Upper lobe of left lung (tissue), 6 donors: ENCODE data around the gene KAT7. TPM values are rescaled to one million over a fixed set of nuclear protein-coding genes. Genes with fewer than 3 reads are reported as not detected.

Source experiments
- ATAC-seq, 2 donors: fragments of 200-7000 bp; cut with Tn5 transposase; one replicate each; pipeline ENCODE4 v1.9.1; 2022; ENCODE audit warnings: mild to moderate bottlenecking in 2 of 2, moderate library complexity in 2 of 2; ENCODE audit not compliant: low FRiP score in 2 of 2
- DNase-seq, 2 donors: peaks; one replicate each; pipeline ENCODE4 v3.0.0-alpha.2; 2019 to 2020
- H3K27ac ChIP-seq, 4 donors: fragments of 200-600 bp; sonication (generic); one replicate each; pipeline ENCODE4 v1.5.1; 2016 to 2019
- H3K27me3 ChIP-seq, 4 donors: fragments of 200-600 bp; sonication (generic); one replicate each; pipeline ENCODE4 v1.5.1; 2017 to 2019
- H3K36me3 ChIP-seq, 4 donors: fragments of 200-600 bp; sonication (generic); one replicate each; pipeline ENCODE4 v1.5.1; 2016 to 2019
- H3K4me1 ChIP-seq, 4 donors: fragments of 200-600 bp; sonication (generic); one replicate each; pipeline ENCODE4 v1.5.1; 2018 to 2019
- H3K4me3 ChIP-seq, 4 donors: fragments of 200-600 bp; sonication (generic); one replicate each; pipeline ENCODE4 v1.5.1; 2017 to 2019; ENCODE audit warnings: mild to moderate bottlenecking in 2 of 4, moderate library complexity in 1 of 4
- H3K9me3 ChIP-seq, 4 donors: fragments of 200-600 bp; sonication (generic); one replicate each; pipeline ENCODE4 v1.5.1; 2018 to 2019
- EP300 ChIP-seq, 4 donors: sonication (generic); formaldehyde crosslinking; IDR thresholded peaks; one replicate each; pipeline ENCODE4 v1.5.1; 2017; ENCODE audit warnings: antibody characterized with exemption in 4 of 4, control low read depth in 2 of 4
- POLR2A ChIP-seq, 4 donors: fragments of 450-650 bp; IDR thresholded peaks; one replicate each; pipeline ENCODE4 v1.5.1; 2016 to 2017; ENCODE audit warnings: antibody characterized with exemption in 4 of 4, mild to moderate bottlenecking in 2 of 4
- POLR2AphosphoS5 ChIP-seq, 2 donors: sonication (generic); formaldehyde crosslinking; IDR thresholded peaks; one replicate each; pipeline ENCODE4 v1.5.1; 2017; ENCODE audit warnings: antibody characterized with exemption in 2 of 2
- WGBS, 2 donors: methylation state at CpG; one replicate each; pipeline ENCODE4 v1.1.5; 2017 to 2018; 5-methylcytosine and 5-hydroxymethylcytosine counted together
- total RNA-seq, 6 donors: library from RNA; depleted of rRNA in 4 of 6; stranded (reverse); fragments of >200 nt in 4 of 6; gene quantifications; one replicate each; pipeline versions ENCODE4 v1.1.0 to v1.2.1, GENCODE V29; 2016 to 2021
- TF ChIP-seq, protein P1 (sequence below), 6 experiments: fragments of 450-650 bp in 4 of 6; fragments of 200-600 bp in 2 of 6; sonication (generic) in 2 of 6; IDR thresholded peaks; one replicate each; pipeline ENCODE4 v1.5.1; 2016 to 2019; ENCODE audit warnings: antibody characterized with exemption in 6 of 6
- donor health status: DM: no; HTN: no; CAD: no; lungs with moderate emphysema.
- donor health status: DM: no; HTN: yes; CAD: no; lungs with severe emphysema.

The KAT7 gene
- total RNA-seq, 6 donors from 2014 or later: 30.1 to 57.4 (median 49.8) TPM

DNA sequence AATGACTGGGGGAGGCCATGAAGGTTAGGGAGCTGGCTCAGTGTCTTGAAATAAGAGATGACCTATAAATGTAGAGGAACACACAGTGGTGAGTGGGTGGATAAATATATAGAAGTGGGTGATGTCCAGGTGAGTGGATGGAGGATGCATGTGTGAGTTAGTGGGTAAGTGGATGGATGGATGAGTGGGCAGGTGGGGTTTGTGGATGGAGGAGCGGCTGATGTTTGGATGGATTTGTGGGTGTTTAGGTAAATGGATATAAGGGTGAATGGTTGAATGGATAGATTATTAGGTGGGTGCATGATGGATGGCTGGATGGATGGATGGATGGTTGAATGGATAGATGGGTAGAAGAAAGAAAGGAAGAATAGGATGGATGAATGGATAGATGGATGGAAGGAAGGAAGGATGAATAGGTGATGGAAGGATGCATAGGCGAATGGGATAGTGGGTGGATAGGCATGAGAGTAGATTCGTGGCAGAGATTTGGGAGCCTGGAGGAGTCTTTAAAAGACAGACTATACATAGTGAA lies 78.5 kb downstream of the KAT7 start:
- H3K9me3 ChIP-seq: no peaks in the 10 kb centered on the region

DNA sequence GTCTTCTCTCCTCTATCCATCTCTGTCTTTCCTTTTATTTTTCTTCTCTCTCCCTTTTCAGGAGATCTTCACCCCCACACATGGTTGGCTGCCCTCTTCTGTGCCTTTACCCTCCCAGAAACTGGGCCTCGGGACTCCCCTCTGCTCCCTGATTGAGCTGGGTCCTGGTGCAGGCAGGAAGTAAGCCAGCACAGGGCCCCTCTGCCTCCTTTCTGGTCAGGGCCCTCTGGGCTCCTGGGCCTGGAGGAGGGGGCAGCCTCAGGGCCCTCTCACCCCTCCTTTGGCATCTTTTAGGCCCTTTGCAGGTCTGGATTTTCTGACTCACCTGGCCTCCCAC lies 80.5 kb downstream of the KAT7 start:
- H3K9me3 ChIP-seq: no peaks in the 10 kb centered on the region
- H3K4me1 ChIP-seq: peaks cover 0 to 10% (median 4%) of the 10 kb centered on the region in 4 donors
- H3K27me3 ChIP-seq: no peaks in the 10 kb centered on the region
- no peak for TF ChIP-seq EP300 (IDR thresholded peaks at IDR 0.05)
- no peak for TF ChIP-seq POLR2AphosphoS5 (IDR thresholded peaks at IDR 0.05)
- TF ChIP-seq, protein P1, sequence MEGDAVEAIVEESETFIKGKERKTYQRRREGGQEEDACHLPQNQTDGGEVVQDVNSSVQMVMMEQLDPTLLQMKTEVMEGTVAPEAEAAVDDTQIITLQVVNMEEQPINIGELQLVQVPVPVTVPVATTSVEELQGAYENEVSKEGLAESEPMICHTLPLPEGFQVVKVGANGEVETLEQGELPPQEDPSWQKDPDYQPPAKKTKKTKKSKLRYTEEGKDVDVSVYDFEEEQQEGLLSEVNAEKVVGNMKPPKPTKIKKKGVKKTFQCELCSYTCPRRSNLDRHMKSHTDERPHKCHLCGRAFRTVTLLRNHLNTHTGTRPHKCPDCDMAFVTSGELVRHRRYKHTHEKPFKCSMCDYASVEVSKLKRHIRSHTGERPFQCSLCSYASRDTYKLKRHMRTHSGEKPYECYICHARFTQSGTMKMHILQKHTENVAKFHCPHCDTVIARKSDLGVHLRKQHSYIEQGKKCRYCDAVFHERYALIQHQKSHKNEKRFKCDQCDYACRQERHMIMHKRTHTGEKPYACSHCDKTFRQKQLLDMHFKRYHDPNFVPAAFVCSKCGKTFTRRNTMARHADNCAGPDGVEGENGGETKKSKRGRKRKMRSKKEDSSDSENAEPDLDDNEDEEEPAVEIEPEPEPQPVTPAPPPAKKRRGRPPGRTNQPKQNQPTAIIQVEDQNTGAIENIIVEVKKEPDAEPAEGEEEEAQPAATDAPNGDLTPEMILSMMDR (IDR thresholded peaks at IDR 0.05): no peak
- TF ChIP-seq POLR2A (IDR thresholded peaks at IDR 0.05): no peak
- 38 to 63% methylated on average over 1 of the region's 1 CpG for WGBS, 2 donors
- H3K27ac ChIP-seq: no peak overlapping the region
- no peaks in the 10 kb centered on the region for H3K36me3 ChIP-seq
- ATAC-seq (no peak), DNase-seq (no peak)
- H3K4me3 ChIP-seq: no peak overlapping the region

More for the DNA sequence above, 78.5 kb downstream of the KAT7 start:
- ATAC-seq (no peak), DNase-seq (no peak)
- peaks cover 0 to 9% (median 4%) of the 10 kb centered on the region in 4 donors for H3K4me1 ChIP-seq
- no peak for TF ChIP-seq POLR2AphosphoS5 (IDR thresholded peaks at IDR 0.05)
- no peak for TF ChIP-seq EP300 (IDR thresholded peaks at IDR 0.05)
- TF ChIP-seq, protein P1 (IDR thresholded peaks at IDR 0.05): no peak
- no peak for TF ChIP-seq POLR2A (IDR thresholded peaks at IDR 0.05)
- no peaks in the 10 kb centered on the region for H3K27me3 ChIP-seq
- H3K36me3 ChIP-seq: no peaks in the 10 kb centered on the region
- whole genome bisulfite sequencing, 2 donors: 70 to 89% methylated on average over 3 of the region's 3 CpGs
- no peak overlapping the region for H3K27ac ChIP-seq
- H3K4me3 ChIP-seq: no peak overlapping the region

DNA sequence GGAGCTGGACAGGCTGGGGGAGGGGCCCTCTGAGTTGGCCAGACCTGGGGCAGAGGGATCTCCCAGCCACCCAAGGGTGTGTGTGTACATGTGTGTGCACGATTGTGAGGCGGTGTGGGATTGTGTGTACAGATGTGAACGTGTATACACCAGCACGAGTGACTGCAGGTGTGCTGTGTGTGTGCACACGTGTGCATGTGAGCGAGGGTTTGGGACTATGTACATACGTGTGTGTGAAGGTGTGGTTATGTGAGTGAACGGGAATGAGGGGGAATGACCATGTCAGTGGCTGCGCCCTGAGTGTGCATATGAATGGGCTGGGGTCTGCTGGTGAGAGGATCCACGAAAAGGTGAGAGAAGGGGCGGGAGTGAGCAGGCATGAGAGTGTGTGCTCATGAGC lies 81.8 kb downstream of the KAT7 start:
- DNase-seq (no peak), ATAC-seq (no peak)
- H3K9me3 ChIP-seq: no peaks in the 10 kb centered on the region
- H3K27me3 ChIP-seq: no peaks in the 10 kb centered on the region
- WGBS, 2 donors: 83 to 90% methylated on average over 11 of the region's 11 CpGs
- TF ChIP-seq, protein P1 (IDR thresholded peaks at IDR 0.05): no peak
- no peak for TF ChIP-seq POLR2AphosphoS5 (IDR thresholded peaks at IDR 0.05)
- TF ChIP-seq POLR2A (IDR thresholded peaks at IDR 0.05): no peak
- no peak for TF ChIP-seq EP300 (IDR thresholded peaks at IDR 0.05)
- H3K36me3 ChIP-seq: no peaks in the 10 kb centered on the region
- no peak overlapping the region for H3K4me3 ChIP-seq
- H3K4me1 ChIP-seq: peaks cover 0 to 15% (median 7%) of the 10 kb centered on the region in 4 donors
- no peak overlapping the region for H3K27ac ChIP-seq

DNA sequence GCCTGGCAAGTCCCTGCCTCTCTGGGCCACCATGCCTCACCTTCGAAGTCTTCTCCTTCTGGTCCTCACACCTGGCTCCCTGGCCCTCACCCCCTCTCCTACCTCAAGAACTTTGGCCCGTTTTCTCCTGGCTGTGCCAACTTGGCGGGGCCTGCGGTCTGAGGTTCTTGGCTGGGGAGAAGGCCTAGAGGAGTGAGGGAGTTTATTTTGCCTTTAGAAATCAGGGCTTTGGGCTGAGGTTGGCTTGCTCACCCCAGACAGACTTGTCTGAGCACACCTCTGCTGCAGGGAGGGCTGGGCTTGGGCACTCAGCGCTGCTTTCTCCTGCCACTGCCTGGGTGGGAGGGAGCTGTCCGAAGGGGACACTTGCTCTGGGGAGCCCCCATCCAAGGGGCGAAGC lies 82.7 kb downstream of the KAT7 start:
- Histone ChIP-seq H3K27me3 (no peaks in the 10 kb centered on the region), H3K36me3 (no peaks in the 10 kb centered on the region), H3K4me3 (no peak overlapping the region), H3K27ac (peak overlapping the region in 1 of 4 donors; percentile 36), H3K4me1 (peaks cover 0 to 15% (median 10%) of the 10 kb centered on the region in 4 donors), H3K9me3 (no peaks in the 10 kb centered on the region)
- WGBS, 2 donors: 60 to 74% methylated on average over 6 to 7 of the region's 7 CpGs
- TF ChIP-seq EP300 (IDR thresholded peaks at IDR 0.05) (no peak), POLR2A (IDR thresholded peaks at IDR 0.05) (no peak), POLR2AphosphoS5 (IDR thresholded peaks at IDR 0.05) (no peak)
- TF ChIP-seq, protein P1 (IDR thresholded peaks at IDR 0.05): no peak
- no peak for ATAC-seq
- no peak for DNase-seq

DNA sequence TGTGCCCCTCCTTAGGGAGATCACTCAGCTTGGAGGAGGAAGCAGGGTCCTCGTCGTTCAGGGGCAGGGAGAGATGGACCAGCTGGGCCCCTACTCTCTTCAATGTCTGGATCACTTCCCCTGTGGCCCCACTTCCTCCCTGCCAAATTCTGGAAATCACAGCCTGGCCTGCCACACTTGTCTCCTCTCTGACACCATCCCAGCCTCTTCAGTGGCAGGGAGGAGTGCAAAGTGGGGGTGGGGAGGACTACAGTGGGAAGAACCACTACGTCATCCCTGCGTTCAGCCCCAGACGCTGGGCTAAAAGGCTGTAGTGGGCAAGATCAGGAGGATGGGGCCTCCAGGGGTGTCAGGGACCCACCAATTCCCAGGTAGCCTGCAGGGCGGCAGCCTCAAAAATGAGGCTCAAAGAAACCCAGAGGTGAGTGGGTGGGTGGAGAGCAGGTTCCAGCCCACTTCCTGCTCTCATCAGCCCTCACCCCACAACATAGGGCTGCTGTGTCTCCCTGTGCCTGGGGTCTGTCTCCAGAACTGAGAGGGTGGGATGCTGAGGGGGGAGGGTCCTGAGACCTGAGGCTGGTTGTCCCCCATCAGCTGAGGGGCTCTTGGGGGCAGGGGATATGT lies 84.4 kb downstream of the KAT7 start:
- no peaks in the 10 kb centered on the region for H3K36me3 ChIP-seq
- H3K4me3 ChIP-seq: no peak overlapping the region
- 18 to 55% methylated on average over 5 to 6 of the region's 6 CpGs for WGBS, 2 donors
- DNase-seq: no peak
- ATAC-seq: no peak
- no peaks in the 10 kb centered on the region for H3K27me3 ChIP-seq
- H3K4me1 ChIP-seq: peaks cover 0 to 15% (median 10%) of the 10 kb centered on the region in 4 donors
- H3K27ac ChIP-seq: no peak overlapping the region
- no peaks in the 10 kb centered on the region for H3K9me3 ChIP-seq
- TF ChIP-seq POLR2AphosphoS5 (IDR thresholded peaks at IDR 0.05) (no peak), EP300 (IDR thresholded peaks at IDR 0.05) (no peak), POLR2A (IDR thresholded peaks at IDR 0.05) (no peak)
- TF ChIP-seq, protein P1 (IDR thresholded peaks at IDR 0.05): no peak
